ENCODE data around the gene DVL3.

DVL3 gene

DNA sequence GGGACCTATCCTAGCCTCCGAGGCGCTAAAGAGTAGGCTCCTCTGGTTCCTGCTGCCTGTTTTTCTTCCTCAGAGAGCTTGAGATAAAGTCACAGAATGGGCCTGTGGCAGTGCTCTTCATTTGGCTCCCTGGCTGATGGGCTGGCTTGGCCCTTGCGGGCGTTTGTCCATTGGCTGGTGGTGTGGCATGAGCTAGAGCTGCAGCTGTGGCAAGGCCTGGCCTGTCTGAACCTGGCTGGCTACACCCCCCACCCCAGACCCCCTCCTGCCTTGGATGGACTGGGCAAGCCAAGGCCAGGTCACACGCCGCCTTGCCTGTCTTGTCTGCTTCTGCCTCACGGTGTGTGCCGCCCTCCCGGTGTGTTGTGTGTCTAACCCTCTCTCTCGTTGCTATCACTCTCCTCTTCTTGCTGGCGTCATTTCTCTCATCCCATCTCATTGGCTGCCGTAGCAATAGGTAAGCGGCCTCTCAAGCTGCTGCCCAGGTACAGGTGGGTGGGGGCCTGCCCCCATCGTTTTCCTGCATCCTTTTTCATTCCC is 22.7 kb downstream of the DVL3 start:
- DNase-seq, result no peak

DNA sequence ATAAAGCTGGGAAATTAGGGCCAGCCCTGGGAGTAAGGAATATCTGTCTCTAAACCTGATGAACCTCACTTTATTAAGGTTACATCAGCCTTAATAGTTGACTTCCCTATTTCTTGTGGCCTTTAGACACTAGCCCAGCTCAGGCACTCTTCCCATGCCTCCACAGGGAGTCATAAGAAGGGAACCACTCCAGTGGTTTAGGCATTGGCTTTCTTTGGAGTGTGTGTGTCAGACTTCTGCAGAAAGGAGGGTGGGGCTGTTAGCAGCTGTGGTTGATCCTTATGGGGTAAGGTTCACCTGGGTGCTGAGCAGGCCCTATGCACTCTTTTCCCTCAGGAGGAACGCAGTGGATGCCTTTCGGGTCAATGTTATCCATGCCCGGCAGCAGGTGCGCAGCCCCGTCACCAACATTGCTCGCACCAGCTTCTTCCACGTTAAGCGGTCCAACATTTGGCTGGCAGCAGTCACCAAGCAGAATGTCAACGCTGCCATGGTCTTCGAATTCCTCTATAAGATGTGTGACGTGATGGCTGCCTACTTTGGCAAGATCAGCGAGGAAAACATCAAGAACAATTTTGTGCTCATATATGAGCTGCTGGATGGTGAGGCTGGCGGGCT is 23.5 kb downstream of the DVL3 start:
- DNase-seq, result no peak

DNA sequence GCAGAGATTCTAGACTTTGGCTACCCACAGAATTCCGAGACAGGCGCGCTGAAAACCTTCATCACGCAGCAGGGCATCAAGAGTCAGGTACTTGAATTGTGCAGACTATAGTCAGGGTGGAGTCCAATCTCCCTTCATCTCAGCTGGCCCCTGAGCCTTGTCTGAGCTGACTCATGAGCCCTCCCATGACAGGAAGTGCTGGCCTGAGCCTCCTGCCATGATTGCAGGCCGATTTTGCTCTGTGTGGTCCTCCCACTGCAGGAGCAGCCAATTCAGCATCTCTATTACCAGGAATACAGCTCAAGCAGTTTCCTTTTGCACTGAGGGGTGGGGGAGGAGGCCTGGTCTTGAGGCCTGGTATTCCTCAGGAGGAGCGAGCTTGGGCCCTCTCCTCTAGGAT is 25.0 kb downstream of the DVL3 start:
- DNase-seq, result no peak

DNA sequence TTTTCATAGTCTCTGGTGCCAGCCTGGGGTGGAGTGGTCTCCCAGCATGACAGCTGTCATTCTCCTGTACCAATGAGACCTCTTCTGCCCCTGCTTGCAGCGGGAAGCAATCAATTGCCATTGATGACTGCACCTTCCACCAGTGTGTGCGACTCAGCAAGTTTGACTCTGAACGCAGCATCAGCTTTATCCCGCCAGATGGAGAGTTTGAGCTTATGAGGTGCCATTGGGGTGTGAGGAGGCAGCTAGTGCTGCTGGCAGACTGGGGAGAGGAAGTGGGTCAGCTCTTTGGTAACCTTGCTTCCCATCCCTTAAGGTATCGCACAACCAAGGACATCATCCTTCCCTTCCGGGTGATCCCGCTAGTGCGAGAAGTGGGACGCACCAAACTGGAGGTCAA is 26.4 kb downstream of the DVL3 start:
- DNase-seq, result no peak

DNA sequence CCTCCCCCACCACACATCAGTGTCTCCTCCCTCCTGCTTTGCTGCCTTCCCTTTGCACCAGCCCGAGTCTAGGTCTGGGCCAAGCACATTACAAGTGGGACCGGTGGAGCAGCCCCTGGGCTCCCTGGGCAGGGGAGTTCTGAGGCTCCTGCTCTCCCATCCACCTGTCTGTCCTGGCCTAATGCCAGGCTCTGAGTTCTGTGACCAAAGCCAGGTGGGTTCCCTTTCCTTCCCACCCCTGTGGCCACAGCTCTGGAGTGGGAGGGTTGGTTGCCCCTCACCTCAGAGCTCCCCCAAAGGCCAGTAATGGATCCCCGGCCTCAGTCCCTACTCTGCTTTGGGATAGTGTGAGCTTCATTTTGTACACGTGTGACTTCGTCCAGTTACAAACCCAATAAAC is 28.5 kb downstream of the DVL3 start:
- no peak for DNase-seq

DNA sequence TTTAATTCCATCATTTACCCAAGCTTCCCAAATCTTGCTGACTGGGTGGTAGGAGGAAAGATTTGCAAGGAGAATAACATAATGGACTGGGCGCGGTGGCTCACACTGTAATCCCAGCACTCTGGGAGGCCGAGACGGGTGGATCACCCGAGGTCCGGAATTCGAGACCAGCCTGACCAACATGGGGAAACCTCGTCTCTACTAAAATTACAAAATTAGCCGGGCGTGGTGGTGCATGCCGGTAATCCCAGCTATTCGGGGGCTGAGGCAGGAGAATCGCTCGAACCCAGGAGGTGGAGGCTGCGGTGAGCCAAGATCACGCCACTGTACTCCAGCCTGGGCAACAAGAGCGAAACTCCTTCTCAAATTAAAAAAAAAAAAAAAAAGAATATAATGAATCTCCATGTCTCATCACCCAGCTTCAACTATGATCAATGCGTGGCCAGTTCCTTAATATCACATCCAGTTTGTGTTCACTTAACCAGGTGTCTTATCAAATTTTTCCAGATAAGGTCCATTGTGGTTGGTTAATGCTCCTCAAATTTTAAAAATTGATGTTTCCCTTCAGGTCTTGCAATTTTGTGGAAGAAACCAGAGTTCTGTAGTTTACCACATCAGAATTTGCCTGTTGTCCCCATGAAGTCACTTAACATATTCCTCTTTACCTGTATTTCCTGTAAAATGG is 29.5 kb downstream of the DVL3 start:
- DNase-seq, result no peak

DNA sequence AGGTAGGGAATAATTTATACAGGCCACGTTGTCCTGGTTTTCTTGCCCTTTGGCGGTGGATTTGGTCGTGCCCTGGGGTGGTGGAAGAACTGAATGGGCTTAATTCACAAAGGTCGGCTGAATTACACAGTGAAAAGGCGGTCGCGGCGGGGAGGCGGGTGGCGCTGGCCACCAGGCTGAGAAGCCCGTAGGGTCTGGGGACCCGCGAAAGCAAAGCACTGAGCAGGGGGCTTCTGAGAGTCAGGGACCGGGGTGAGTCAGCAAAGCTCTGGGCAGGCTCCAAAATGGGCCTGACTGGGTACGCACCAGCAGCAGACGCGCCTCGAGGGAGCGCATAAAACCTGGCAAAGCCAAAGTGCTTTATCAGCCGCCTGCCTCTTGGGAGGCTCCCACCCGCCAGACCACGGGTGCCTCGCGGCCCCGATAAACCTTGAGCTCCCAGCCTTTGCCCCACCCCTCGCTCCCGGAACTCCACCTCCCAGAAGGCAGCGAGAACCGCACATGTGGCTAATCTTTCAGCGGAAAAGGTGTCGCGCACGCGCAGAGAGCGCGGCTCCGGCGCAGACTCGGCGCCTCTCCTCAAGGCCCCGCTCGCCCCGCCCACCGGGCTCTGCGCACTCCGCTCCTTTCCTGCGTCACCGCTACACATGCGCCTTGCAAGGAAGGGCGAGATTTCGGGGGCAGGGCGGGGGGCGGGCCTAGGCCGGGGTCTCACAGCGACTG is 30.4 kb downstream of the DVL3 start:
- peak; percentile 99 for DNase-seq

DNA sequence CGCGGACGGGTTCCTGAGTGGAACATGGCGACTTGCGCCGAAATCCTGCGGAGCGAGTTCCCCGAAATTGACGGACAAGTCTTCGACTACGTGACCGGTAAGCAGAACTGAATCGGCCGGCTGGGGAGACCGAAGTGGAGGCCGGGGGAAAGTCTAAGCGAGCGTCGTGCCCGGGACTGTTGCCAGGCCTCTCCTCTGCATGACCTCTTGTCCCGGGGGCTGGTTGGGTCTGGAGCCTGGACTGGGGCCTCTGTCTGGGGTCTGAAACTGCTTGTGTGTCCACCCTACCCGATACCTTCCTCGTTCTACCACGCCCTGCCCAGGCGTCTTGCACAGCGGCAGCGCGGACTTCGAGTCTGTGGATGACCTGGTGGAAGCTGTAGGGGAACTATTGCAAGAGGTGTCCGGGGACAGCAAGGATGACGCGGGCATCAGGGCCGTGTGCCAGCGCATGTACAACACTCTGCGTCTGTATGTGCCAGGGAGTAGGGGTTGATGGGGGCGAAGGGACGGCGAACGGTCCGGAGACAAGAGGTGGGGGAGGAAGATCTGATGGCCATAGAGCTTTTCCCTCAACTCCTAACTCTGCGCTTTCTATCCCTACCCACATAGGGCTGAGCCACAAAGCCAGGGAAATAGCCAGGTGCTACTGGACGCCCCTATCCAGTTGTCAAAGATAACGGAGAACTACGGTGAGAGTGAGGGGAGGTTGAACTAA is 31.2 kb downstream of the DVL3 start, which contains the start of gene ABCF3:
Gene ABCF3, plus strand, starts transcription at position 16 of the 718 bp plus-strand sequence. Its CDS starts 9 bp downstream, at position 25.
- no peak for DNase-seq

DNA sequence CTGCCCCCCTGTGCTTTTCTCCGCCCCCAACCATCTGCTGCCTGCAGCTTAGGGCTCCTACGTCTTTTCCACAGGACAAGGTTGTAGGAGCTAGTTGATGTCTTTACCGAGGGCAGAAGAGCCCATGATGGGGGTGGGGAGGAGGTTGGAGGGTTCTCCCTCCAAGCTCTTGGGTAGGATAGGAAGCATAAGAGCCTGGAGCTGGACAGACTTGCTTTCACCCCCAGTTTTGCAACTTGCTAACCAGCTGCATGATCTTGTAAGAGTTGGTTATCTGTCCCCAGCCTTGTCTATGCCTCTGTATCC is 31.7 kb downstream of the DVL3 start:
- no peak for DNase-seq

DNA sequence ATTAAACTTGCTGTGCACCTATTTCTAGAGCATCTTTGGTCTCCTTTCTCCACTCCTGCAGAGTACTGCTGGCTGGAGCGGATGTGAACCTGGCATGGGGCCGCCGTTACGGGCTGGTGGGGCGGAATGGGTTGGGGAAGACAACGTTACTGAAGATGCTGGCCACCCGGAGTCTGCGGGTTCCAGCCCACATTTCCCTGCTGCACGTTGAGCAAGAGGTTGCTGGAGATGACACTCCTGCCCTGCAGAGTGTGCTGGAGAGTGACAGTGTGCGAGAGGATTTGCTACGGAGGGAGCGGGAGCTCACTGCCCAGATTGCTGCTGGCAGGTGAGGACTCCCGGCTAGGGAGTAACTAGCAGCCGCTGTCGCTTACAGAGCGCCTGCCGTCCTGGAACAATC is 32.9 kb downstream of the DVL3 start:
- no peak for DNase-seq

DNA sequence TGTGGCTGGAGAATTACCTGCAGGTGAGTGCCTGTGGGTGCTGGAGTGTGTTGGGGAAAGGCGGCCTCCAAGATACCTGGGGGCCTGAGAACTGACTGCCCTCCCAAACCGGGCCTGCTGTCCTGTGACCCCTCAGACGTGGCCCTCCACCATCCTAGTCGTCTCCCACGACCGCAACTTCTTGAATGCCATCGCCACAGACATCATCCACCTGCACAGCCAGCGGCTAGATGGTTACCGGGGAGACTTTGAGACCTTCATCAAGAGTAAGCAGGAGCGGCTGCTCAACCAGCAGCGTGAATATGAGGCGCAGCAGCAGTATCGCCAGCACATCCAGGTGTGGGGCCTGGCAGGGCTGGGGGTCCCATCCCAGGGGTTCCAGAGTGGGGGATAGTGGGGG is 34.2 kb downstream of the DVL3 start:
- no peak for DNase-seq

DNA sequence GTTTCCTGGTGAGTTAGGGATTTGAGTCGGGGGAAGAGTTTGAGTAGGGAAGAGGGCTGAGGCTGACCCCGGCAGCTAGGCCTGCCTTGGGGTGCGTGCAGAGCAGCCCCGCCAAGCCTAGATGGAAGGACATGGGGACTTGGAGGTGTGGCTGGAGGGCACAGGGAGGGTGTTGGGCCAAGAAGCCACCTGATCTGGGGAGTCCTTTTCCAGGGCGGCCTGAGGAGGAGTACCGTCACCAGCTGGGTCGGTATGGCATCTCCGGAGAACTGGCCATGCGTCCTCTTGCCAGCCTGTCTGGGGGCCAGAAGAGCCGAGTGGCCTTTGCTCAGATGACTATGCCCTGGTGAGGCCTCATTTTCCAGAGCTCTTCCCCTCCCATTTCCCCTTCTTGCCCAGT is 37.7 kb downstream of the DVL3 start:
- DNase-seq, result no peak

DNA sequence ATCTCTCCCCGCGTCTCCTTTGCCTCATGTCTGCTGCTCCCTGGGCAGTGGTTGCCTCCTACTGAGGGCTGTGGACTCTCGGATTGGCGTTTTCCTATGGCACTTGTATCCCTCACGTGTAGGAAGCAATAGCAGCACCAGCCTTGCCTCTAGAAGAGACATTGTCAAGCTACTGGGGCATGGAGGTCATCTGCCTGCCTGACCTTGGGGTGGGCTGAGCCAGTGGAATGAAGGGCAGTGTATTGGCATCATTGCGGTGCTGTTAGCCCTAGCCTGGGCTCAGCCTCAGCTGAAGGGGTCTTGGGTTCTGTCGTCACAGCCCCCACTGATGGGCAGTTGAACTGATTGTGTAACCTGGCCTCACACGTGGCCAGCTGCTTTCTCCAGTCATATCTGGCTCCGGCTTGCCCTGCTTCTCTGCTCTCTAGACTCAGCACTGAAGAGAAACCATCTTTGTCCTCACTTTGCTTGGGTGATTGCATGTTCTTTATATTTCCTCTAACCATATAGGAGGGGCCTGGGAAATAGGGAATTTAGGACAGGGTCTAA is 38.9 kb downstream of the DVL3 start:
- no peak for DNase-seq

DNA sequence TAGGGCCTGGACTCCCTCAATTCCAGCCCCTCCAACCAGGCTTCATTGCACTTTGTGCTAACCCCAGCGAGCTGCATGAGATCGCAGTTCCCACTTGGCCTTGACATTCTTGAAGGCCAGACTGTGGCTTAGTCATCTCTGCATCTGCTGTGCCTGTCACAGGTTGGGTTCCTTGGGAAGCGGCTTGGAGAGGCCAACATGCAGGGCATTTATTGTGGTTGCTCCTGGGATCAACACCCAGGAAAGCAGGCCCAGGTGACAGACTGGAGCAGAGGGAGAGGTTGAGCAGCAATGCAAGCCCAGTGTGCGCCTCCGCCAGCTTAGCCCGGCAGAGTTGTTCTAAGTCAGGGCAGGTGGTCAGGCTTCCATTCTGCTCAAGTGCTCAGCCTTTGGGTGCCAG is 41.4 kb downstream of the DVL3 start:
- no peak for DNase-seq

DNA sequence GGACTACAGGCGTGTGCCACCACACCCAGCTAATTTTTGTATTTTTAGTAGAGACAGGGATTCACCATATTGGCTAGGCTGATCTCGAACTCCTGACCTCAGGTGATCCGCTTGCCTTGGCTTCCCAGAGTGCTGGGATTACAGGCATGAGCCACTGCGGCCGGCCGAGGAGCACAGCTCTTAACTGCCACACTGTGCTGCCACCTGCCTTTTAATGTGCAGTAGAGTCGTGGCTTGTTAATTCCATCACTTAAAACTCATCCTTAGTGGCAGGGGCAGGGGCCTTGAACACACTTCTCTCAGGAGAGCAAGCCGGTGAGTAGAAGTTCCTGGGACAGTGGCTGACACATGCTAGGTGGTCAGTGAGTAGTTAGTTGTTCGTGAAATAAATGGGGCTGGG is 43.3 kb downstream of the DVL3 start:
- no peak for DNase-seq

DNA sequence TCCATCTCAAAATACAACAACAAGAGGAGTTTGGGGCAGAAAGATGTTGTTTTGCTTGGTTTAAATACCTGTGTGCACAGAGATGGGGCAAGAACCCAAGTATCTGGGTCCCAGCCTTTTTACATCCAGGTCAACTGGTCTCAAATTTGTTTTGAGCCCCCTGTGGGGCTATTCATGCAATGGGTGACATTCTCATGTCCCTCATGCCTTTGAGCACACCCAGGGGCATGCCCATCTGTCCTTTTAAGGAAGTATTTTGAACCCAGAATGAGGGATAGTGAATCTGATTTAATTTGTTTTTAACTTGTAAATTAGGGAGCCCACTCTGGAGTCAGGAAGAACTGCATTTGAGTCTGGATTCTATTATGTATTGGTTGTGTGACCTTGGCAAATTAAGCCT is 45.6 kb downstream of the DVL3 start:
- DNase-seq, result no peak

DNA sequence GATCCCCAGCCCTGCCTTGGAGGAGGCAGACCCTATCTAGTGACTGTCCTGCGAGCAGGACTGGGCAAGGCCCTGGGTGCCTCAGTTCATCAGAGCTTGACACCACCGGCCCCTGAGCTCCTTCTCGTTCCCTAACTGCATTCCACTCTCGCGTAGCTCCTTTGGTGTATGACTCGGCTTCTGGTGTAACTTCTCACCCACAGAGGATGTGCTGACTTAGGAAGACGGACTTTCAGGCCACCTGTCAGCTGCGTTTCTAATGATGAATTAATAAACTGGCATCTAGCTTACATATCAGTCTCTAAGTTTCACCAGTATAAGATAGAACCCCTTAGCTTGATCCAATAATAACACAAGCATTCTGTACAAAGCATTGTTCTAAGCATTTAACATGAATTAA is 48.3 kb downstream of the DVL3 start:
- no peak for DNase-seq

DNA sequence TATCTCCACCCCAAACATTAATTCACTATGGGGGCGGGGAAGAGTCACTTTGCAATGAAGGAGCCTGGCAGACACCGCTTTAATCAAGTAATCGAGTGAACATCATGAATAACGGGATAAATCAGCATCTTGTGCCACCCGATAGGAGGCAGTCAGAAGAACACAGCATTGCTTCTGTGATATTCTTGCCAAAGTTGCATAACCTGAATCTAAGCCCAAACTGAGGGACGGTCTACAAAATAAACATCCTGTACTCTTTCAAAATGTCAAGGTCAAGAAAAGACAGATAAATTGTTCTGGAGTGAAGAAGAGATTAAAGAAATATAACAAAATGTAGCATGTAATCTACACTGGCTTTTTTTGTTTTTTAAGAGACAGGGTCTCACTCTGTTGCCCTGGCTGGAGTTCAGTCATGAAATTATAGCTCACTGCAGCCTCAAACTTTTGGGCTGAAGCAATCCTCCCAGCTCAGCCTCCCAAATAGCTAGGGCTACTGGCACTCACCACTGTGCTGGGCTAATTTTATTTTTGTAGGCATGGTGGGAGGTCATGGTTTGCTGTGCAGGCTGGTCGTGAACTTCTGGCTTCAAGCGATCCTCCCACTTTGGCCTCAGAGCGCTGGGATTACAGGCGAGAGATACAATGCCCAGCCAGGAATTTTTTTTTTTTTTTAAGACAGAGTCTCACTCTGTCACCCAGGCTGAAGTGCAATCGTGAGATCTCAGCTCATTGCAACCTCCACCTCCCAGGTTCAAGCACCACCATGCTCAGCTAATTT is 54.2 kb downstream of the DVL3 start:
- no peak for DNase-seq

DNA sequence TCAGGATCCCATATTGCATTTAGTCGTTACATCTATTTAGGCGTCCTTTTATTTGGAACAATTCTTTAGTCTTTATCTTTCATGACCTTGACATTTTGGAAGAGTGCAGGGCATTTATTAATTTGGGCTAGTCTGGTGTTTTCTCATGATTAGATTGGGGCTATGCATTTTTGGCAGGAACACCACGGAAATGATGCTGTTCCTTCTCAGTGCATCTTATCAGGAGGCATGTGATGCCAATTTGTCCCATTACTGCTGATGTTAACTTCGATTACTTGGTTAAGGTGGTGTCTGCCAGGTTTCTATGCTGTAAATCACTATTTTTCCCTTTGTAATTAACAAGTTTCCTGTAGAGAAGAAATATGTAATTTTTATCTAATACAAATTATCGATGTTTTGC is 56.1 kb downstream of the DVL3 start:
- no peak for DNase-seq

DNA sequence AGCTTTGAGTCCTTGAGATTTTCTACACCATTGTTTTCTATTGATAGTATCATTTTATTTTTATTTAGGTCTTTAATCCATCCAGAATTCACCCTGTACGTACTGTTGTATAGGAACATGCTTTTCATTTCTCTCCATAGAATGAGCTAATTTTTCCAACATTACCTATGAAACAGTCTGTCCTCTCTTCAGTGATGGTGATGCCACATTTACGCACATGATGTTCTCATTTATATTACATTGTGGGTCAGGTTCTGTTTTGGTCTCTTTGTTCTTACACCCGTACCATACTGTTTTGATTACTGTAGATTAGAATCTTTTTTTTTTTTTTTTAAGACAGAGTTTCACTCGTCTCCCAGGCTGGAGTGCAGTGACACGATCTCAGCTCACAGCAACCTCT is 56.5 kb downstream of the DVL3 start:
- DNase-seq, result no peak

DNA sequence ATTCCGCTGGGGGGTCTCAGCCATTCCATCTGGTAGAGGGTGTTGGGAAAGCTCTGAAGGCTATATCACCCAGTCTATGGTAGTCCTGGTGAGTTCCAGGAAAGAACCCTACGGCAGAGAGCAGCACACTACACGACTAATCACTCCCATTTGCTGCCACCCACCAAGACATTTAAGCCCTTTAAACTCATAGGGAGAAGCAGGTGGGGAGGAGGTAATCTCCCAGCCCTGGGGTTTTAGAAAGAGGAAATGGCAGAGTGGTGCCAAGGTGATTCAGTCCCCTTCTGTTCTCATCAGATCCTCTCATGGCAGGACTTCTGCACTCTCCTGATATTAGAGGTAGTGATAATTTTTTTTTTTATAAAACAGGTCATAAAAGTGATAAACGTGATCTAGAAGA is 63.6 kb downstream of the DVL3 start:
- no peak for DNase-seq

DNA sequence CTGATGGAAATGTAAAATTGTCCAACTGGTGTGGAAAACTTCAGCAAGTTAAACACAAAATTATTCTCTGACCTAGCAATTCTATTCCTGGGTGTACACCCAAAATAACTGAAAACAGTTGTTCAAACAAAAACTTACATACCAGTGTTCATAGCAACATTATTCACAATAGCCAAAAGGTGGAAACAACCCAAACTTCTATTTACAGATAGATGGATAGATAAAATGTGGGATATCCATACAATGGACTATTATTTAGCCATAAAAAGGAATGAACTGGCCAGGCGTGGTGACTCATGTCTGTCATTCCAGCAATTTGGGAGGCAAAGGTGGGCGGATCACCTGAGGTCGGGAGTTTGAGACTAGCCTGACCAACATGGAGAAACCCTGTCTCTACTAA is 67.3 kb downstream of the DVL3 start:
- no peak for DNase-seq

Data from activated naive CD4-positive, alpha-beta T cell treated with anti-CD3 and anti-CD28 coated beads, Interleukin-2, amount 50 U/mL, for 16 hours (primary cell).